Measurements from ENCODE around the gene NDUFV3.

GRCh38 chr21:42861311-42861847 lies 31.7 kb upstream of the NDUFV3 start:
- TF ChIP-seq CTCF (conservative IDR thresholded peaks at IDR 0.05; ENCODE audit: low read depth, low read length) (no peak), EZH2 (IDR thresholded peaks at IDR 0.05; ENCODE audit: borderline replicate concordance, low read depth, low read length, poor library complexity, severe bottlenecking) (no peak)
